Measurements from ENCODE around the gene NKAIN4. TPM values are rescaled to one million over a fixed set of nuclear protein-coding genes. Genes with fewer than 3 reads are reported as not detected.
A peak's percentile ranks its signal among the peaks of the same experiment; 100 is the strongest.

NKAIN4 gene
- total RNA-seq, 1 experiment from 2014 or later: 5.0 TPM

- in situ Hi-C loops (cut with HindIII; ENCODE audit: low pct_unique_long_range_greater_than_20kb, low sequenced_read_pairs): no loop called here
- DNase-seq (ENCODE audit: low read depth): no peak
These were observed 36.6 kb downstream of the NKAIN4 start for GRCh38 chr20:63217706-63218105.

DNA sequence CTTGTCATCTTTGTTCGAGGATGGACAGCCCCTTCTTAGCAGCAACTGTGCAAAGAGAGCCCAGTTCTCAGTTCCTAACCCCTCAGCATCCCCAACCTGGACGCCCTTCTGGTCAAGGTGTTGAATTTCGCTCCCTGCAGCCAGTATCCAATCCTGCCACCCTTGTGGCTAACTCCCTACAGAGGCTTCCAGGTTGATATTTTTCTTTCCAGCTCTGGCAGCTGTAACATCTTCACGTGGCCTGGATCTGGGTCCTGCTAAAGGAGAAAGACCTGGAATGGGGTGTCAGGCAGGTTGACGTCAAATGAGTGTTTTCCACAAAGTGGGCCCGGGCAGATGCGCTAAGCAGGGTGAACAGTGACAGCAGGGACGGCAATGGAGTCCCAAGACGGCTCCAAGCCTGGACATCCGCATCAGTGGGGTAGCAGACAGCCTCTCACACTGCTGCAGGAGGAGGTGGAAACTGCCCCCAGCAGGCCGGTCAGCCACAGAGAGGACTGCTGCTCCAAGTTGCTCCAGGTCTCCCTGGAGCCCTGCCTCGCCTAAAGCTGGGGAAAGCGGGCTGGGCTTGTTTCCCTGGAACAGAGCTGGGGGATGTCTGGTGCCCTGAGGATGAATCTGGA, 37.3 kb downstream of the NKAIN4 start:
- in situ Hi-C loops (cut with HindIII; ENCODE audit: low pct_unique_long_range_greater_than_20kb, low sequenced_read_pairs): no loop called here
- no peak for DNase-seq (ENCODE audit: low read depth)

DNA sequence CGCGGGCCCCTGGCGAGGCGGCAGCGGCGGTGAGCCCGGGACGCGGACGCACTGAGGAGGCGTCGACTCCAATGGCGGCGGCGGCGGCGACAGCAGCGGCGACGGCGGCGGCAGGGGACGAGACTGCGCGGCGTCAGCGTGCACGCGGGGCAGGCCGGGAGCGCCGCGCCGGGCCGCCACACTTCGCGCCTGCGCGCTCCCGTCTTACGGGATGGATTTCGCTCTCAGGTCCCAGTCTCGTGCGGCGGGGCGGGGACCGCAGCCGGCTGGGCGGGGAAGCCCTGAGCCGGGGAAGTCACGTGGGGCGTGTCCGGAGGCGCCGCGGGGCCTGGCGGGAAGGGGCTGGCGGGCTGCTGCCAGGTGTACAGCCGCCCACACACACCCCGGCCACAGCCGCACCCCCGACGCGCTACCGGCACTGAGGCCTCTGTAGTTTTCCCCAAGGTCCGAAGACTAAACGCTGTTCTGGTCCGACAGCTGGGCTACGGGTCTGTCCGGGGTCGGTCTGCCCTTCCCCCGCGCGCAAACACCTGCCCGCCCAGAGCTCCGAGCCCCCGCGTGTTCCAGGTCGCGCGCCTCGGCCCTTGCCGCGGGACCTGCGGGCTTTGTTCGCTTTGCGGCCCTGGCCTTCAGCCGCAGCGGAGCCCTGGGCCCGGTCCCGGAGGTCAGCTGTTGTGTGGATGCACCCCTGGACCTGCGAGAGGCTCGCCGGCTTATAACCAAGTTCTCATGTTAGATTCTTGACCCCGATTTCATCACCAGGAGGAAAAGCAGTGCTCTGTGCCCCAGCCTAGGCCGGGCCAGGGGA, 38.0 kb downstream of the NKAIN4 start, which contains the start of gene YTHDF1:
Gene YTHDF1, minus strand, starts transcription at position 91 of the 808 bp plus-strand sequence. CDS start 239 bp downstream, outside the sequence.
- DNase-seq (ENCODE audit: low read depth): peak; percentile 96
- in situ Hi-C loops (cut with HindIII; ENCODE audit: low pct_unique_long_range_greater_than_20kb, low sequenced_read_pairs): no loop called here

- in situ Hi-C loops (cut with HindIII; ENCODE audit: low pct_unique_long_range_greater_than_20kb, low sequenced_read_pairs): no loop called here
These were observed 38.9 kb downstream of the NKAIN4 start for GRCh38 chr20:63215101-63216040.

GRCh38 chr20:63214514-63214913, 39.7 kb downstream of the NKAIN4 start:
- DNase-seq (ENCODE audit: low read depth): no peak
- in situ Hi-C loops (cut with HindIII; ENCODE audit: low pct_unique_long_range_greater_than_20kb, low sequenced_read_pairs): no loop called here

More at GRCh38 chr20:63215101-63216040, 38.9 kb downstream of the NKAIN4 start:
- peak; percentile 60 for DNase-seq (ENCODE audit: low read depth)

GRCh38 chr20:63212792-63213191, 41.5 kb downstream of the NKAIN4 start:
- in situ Hi-C loops (cut with HindIII; ENCODE audit: low pct_unique_long_range_greater_than_20kb, low sequenced_read_pairs): no loop called here
- DNase-seq (ENCODE audit: low read depth): no peak

- no peak for DNase-seq (ENCODE audit: low read depth)
- in situ Hi-C loops (cut with HindIII; ENCODE audit: low pct_unique_long_range_greater_than_20kb, low sequenced_read_pairs): no loop called here
These were observed 41.9 kb downstream of the NKAIN4 start for GRCh38 chr20:63212393-63212730.

- in situ Hi-C loops (cut with HindIII; ENCODE audit: low pct_unique_long_range_greater_than_20kb, low sequenced_read_pairs): no loop called here
- no peak for DNase-seq (ENCODE audit: low read depth)
These were observed 44.2 kb downstream of the NKAIN4 start for GRCh38 chr20:63210011-63210605.

DNA sequence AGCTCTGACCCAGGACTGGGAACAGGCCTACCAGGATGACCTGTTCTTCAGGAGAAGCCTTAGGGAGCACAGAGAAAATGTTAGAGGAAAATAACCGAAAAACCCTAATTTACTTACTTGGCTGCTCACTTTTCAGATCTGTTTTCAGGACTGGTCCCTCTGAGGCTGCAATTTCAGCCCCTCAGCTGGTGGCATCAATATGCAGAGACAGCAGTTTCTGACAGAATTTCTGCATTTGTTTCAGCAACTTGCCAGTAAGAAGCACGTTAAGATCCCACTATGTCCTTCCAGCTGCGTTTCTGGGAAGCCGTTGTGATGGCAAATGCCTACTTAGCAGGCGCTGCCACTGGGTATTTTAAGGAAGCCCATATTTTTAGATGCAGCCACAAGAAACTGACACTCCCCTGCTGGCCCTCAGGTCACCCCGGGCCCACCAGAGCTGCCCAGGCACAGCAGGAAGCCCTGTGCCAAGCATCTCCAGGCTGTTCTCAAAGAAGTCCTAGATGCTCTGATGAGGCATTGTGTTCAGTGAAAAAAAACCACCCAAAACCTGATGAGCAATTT, 45.8 kb downstream of the NKAIN4 start:
- in situ Hi-C loops (cut with HindIII; ENCODE audit: low pct_unique_long_range_greater_than_20kb, low sequenced_read_pairs): no loop called here

DNA sequence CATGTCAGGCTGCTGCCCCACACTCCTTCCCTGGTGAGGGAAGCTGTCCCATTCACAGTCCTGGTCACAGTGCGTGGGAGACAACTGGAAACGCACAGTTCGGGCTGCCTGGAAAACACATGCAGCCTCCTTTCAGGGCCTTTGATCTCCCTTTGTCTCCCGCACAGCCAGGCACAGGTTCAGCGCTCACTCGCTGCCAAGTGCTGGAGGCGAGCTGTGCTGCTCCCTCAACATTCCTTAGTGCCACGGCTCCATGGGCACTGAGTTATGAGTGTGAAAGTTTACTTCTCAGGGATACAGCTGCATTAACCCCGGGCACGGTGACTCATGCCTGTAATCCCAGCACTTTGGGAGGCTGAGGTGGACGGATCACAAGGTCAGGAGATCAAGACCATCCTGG, 47.4 kb downstream of the NKAIN4 start:
- peak; percentile 81 for DNase-seq (ENCODE audit: low read depth)
- in situ Hi-C loops (cut with HindIII; ENCODE audit: low pct_unique_long_range_greater_than_20kb, low sequenced_read_pairs): no loop called here

More for the DNA sequence above, 45.8 kb downstream of the NKAIN4 start:
- DNase-seq (ENCODE audit: low read depth): no peak

DNA sequence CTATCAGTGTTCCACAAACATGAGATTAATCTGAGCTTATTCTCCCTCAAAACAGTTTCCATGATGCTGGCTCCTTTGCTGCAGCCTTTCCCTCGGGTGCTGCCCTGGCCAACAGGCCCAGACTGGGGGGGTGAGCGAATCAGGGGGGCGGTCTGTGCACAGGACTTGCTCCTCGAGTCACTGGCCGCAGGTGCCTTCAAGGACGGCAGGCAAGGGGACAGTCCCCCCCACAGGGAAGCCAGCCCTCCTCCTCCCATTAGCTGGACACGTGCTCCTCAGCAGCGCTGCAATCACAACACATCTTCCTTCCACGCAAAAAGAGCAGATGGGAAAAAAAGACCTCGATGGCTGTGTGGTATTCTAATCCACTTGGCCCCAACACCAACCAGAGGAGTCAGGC, 48.4 kb downstream of the NKAIN4 start:
- in situ Hi-C loops (cut with HindIII; ENCODE audit: low pct_unique_long_range_greater_than_20kb, low sequenced_read_pairs): no loop called here
- DNase-seq (ENCODE audit: low read depth): no peak

DNA sequence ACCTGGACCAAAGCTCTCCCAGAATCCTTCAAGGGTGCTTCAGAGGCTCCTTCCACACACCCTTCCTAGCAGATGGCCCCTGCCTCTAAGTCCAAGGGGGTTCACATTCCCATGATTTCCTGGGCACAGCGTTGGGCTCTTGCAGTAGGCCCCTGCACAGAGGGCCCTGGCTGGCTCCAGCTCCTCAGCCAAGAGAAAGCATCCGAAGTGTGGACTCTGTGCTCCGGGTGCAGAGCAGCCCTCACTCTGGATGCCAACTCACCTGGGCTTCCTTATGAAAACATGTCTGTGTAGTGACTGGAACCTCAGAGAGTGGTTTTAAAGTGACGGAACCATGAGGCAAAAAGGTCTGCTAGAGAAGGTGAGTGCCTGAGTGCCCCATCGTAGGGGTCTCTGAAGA, 49.9 kb downstream of the NKAIN4 start:
- in situ Hi-C loops (cut with HindIII; ENCODE audit: low pct_unique_long_range_greater_than_20kb, low sequenced_read_pairs): no loop called here

DNA sequence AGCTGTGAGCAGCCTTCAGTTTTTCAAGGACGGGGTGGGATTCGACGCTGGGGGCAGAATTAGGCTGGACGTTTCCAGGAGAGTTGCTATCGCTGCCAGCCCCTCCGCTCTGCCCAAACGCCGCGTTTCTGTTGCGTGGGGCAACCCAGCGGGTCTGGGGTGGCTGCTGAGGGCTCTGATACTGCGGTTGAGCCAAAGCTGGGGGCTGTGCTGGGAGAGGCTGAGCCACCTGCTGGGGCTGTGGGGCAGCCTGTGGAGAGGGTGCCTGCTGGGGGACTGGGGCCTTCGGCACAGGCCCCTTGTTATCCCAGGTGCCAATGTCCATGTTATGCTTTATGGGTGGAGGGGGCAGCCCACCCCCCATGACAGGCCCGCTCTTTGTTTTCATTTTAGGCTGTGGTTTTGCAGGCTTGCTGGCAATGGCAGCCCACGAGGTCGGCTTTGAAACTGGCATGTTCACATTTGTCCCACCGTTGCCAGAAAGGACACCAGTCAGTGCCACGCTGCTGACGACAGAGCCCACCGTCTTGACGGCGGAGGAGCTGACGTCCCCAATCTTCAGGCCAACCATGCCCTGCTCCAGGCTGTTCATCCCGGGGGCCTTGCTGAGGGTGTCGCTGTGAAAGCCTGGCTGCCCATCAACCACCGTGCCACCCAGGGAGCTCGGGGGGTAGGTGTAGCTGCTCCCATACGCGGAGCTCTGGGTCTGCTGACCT, 51.3 kb downstream of the NKAIN4 start:
- no peak for DNase-seq (ENCODE audit: low read depth)
- in situ Hi-C loops (cut with HindIII; ENCODE audit: low pct_unique_long_range_greater_than_20kb, low sequenced_read_pairs): no loop called here

More for the DNA sequence above, 49.9 kb downstream of the NKAIN4 start:
- DNase-seq (ENCODE audit: low read depth): no peak

- in situ Hi-C loops (cut with HindIII; ENCODE audit: low pct_unique_long_range_greater_than_20kb, low sequenced_read_pairs): no loop called here
- DNase-seq (ENCODE audit: low read depth): no peak
These were observed 52.2 kb downstream of the NKAIN4 start for GRCh38 chr20:63202021-63202420.

DNA sequence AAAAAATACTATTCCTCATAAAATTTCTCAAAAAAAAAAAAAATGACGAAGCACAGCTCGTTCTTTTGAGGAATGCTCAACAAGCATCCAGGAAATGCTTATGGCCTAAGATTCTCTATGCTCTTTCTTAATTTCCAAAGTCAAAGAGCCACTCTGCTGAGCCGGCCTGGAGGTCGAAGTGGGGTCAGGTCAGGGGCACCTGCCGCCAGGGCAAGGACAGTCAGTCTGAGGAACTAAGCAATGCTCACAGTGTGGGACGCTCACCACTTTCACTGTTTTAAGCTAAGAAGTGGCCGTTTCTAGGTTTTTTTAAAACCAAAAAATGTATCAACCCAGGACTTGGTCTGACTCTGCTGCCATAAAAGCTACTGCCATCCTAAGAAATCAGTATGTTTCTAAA, 55.7 kb downstream of the NKAIN4 start:
- DNase-seq (ENCODE audit: low read depth): no peak
- in situ Hi-C loops (cut with HindIII; ENCODE audit: low pct_unique_long_range_greater_than_20kb, low sequenced_read_pairs): no loop called here

DNA sequence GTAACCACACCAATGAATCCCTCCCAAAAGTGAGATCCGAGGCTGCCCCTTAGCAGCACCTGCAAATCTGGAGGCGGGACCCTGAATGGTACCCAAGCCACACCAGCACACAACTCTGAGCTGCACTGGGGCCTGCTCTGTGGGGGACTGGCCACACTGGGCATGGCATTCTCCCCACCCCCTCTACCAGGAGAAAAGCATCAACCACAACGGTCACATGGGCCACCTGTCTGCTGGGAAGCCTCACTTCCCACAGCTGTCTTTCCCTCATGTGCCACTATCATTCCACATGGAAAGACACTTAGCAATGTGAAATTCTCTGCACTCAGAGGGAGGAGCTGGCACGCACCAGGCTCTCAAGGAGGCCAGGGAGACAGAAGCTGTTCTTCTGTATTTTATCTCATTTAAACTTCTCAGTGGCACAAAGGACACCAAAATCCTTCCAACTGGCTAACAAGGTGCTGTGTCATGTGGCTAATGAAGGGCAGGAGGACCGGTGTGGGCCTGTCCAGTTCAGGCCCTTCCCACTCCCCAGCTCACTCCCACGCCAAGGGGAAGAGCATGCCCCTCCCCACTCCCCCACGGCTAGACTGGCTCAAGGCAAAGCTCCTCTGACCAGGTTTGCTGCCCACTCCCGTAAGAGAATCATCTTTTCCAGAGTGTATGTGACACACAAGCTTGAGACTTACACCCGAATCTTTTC, 57.3 kb downstream of the NKAIN4 start:
- DNase-seq (ENCODE audit: low read depth): no peak
- in situ Hi-C loops (cut with HindIII; ENCODE audit: low pct_unique_long_range_greater_than_20kb, low sequenced_read_pairs): no loop called here

GRCh38 chr20:63194797-63195173, 59.5 kb downstream of the NKAIN4 start:
- in situ Hi-C loops (cut with HindIII; ENCODE audit: low pct_unique_long_range_greater_than_20kb, low sequenced_read_pairs): no loop called here
- no peak for DNase-seq (ENCODE audit: low read depth)
